ENCODE results near the gene NAPB.

Gene NAPB

DNA sequence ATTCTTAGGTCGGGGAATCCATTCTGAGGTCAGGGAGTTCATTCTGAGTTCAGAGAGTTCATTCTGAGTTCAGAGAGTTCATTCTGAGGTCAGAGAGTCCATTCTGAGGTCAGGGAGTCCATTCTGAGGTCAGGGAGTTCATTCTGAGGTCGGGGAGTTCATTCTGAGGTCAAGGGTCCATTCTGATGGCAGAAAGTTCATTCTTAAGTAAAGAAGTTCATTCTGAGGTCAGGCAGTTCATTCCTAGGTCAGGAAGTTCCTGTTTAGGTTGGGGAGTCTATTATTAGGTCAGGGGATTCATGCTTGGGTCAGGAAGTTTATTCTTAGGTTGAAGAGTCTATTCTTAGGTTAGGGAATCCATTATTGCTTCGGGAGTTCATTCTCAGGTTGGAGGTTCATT, 87.2 kb downstream of the NAPB start:
- DNase-seq, result no peak
- intact Hi-C loops (cut with DNase I), result no loop called here

DNA sequence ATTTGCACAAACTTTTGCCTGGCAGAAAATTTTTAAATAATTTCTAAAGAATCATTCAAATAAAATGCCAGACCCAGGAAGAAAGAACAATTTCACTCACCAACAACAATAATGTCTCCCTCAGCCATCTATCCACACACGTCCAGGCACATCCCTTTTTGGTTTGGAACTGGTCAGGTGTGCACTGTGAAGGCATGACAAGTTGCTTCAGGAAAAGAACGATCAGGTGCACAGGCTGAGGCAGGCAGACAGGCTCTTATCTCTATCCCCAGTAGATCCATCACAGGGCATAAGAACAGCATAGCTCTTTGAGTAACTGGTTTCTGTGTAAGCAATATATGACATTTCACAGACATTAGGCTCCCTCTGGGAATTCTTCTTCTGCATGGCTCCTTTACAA, 88.8 kb downstream of the NAPB start:
- no peak for DNase-seq
- intact Hi-C loops (cut with DNase I), result no loop called here

DNA sequence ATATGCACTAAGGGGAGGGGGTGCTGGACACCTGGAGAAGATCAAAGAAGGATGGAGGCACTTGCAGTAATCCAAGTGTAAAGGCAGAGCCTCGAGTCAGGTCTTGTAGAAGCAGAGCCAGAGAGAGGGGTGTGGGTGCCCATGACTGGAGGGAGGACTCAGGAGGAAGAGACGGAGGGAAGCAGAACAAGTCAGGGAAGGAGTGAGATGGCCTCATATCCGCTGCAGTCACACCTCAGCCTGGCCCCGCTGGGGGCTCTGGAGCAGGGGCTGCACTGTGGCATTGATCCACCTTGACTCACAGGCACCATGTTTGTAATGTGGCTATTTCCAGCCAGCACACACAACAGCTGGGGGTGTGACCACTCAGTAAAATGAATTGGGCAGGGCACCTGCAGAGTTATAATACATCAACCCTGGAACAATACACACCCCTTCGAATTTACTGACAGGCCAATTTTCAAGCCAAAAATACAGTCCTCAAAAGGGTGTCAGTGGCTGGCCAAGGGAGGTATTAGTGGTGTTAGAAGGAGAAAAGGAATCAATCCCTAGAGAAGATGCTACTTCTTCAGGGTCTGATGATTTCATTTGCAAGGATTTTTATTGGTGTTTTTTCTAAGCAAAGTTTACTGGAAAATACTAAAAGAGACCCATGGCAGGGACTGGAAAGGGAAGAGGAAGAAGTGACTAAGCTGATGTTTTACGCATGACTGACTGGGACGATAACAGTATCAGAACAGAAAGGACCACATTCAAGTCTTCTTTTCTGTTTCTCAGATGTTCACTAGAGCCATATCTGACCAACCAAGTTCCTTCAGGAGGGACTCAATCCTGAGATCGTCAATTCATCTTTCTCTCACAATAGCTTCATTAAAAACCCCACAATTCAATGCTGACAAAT, 89.6 kb downstream of the NAPB start:
- no peak for DNase-seq
- intact Hi-C loops (cut with DNase I), result no loop called here

DNA sequence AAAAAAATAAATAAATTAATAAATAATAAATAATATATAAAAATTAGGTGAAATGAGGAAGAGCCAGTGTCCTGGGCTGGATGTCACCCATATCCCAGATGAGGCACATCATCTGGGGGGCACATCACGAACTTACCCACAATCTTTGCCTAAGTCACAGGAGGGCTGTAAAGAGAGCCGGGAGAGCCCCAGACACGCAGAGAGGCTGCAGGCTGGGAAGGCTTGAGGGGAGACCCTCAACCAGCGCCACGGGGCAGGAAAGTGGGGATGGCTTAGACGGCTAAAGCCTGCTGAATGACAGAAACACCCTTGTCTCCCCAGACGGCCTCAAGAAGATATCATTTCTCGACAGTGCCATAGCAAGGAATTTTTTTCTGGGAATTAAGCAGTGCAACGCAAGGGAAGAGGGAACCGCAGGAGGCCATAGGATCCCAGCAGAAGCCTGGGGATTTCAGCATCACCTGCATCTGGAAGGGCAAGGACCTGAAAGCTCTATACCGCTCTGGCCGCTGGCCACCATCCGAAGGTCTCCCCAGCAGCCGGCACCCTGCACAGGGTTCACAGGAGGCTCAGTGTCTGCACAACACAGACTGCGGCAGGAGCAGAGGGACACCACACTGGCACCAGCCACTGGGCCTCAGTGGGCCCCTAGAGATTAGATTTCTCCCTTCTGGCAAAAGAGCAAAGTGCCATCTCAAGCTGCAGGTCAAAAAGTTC, 93.5 kb downstream of the NAPB start:
- intact Hi-C loops (cut with DNase I), result no loop called here
- DNase-seq, result no peak

DNA sequence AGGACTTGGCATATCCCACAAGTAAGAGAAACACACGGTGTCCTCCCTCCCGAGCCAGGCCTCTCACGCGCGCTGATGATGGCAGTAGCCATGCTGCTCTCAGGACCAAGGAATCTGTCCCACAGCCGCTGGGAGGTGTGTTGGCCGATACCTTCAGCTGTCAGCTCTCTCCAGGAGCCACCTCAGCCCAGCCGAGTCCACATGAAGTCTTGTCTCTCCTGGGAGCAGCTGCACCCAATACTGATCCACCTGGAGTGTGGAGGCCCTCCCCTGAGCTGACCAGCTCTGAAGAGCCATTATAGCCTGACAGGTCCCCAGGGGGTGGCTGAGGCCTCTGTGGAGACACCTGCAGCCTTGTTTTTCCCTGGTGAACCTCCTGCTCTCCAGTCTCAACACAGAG, 94.5 kb downstream of the NAPB start:
- DNase-seq, result no peak
- intact Hi-C loops (cut with DNase I), result no loop called here

DNA sequence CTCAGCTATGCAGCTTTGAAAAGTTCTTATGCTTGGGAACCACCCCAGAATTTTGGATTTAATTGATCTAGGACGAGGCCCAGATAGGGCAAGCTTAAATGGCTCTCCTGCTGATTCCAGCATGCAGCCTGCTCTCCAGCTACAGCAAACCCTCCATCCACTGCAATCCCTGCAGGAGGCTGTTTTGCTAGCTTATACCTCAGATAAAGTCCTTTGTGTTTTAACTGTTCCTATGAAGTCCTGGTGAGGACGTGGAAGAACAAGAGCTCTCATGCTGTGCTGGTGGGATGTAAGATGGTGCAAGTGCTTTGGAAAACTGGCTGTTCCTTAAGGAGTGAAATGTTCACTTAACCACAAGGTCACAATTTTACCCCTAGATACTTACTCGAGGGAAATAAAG, 96.2 kb downstream of the NAPB start:
- no peak for DNase-seq
- intact Hi-C loops (cut with DNase I), result no loop called here

Data from head of caudate nucleus (tissue), 42 donors.